Raji (cell line): Measurements from ENCODE around the gene PLSCR4.

Experiments
- POLR2A ChIP-seq: IDR thresholded peaks from 2 replicates; pipeline ENCODE4 v1.6.1; 2011; ENCODE audit warnings: low read depth, low read length, control low read depth; ENCODE audit not compliant: insufficient read depth

The PLSCR4 gene

GRCh38 chr3:146159616-146160320 lies 91.1 kb downstream of the PLSCR4 start:
- no peak for TF ChIP-seq POLR2A

- TF ChIP-seq POLR2A = no peak
Measured at GRCh38 chr3:146159037-146159436, 91.9 kb downstream of the PLSCR4 start.

- no peak for TF ChIP-seq POLR2A
Measured at GRCh38 chr3:146157325-146158060, 93.4 kb downstream of the PLSCR4 start.

- no peak for TF ChIP-seq POLR2A
Measured at GRCh38 chr3:146156666-146157314, 94.1 kb downstream of the PLSCR4 start.

GRCh38 chr3:146156095-146156494 lies 94.8 kb downstream of the PLSCR4 start:
- no peak for TF ChIP-seq POLR2A

- TF ChIP-seq POLR2A = no peak
Measured at GRCh38 chr3:146154995-146155394, 95.9 kb downstream of the PLSCR4 start.

- TF ChIP-seq POLR2A = no peak
Measured at GRCh38 chr3:146154316-146154715, 96.6 kb downstream of the PLSCR4 start.

GRCh38 chr3:146153429-146153828 lies 97.5 kb downstream of the PLSCR4 start:
- no peak for TF ChIP-seq POLR2A

- TF ChIP-seq POLR2A = no peak
Measured at GRCh38 chr3:146152834-146153233, 98.1 kb downstream of the PLSCR4 start.

GRCh38 chr3:146148468-146148931 lies 102.4 kb downstream of the PLSCR4 start:
- TF ChIP-seq POLR2A = no peak

GRCh38 chr3:146145642-146146041 lies 105.3 kb downstream of the PLSCR4 start:
- TF ChIP-seq POLR2A = no peak

- TF ChIP-seq POLR2A = no peak
Measured at GRCh38 chr3:146142757-146143156, 108.1 kb downstream of the PLSCR4 start.
